AG09309 (cell line): ENCODE results near the gene CYTH1.

Source experiments
- DNase-seq: peaks from one replicate; pipeline ENCODE4 v3.0.0-alpha.2; 2010; ENCODE audit warnings: low read depth
- H3K4me3 ChIP-seq: 2 replicates; pipeline ENCODE4 v1.5.1; 2011; ENCODE audit warnings: mild to moderate bottlenecking, low read depth, low read length, moderate library complexity; ENCODE audit not compliant: control insufficient read depth
- TF ChIP-seq, protein P1 (sequence below): IDR thresholded peaks from 2 replicates; pipeline ENCODE4 v1.5.1; 2011; ENCODE audit warnings: mild to moderate bottlenecking, low read depth, low read length, inconsistent platforms; ENCODE audit not compliant: insufficient read depth, control insufficient read depth; ENCODE audit errors: missing control alignments

The CYTH1 gene

DNA sequence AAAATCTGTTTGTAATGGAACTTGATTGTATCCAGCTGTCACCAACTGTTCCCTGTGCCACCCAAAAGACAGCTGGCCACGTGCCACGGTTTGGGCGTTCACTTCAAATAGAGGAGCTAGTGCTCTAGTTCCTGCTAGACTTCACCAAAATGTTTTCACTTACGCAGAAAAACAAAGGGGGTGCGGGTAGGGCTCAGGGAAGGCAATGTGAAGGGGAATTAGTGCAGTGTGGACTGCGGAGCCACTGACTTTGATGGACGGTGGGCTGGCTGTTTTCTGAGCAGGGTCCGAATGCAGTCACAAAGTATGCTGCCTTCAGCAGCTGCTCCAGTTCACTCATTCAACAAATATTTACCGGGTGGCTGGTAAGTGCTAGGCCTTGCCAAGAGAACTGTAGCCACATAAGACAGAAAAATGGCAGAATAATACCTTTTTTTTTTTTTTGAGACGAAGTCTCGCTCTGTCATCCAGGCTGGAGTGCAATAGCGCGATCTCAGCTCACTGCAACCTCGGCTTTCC is 7.6 kb upstream of the CYTH1 start:
- TF ChIP-seq, protein P1, sequence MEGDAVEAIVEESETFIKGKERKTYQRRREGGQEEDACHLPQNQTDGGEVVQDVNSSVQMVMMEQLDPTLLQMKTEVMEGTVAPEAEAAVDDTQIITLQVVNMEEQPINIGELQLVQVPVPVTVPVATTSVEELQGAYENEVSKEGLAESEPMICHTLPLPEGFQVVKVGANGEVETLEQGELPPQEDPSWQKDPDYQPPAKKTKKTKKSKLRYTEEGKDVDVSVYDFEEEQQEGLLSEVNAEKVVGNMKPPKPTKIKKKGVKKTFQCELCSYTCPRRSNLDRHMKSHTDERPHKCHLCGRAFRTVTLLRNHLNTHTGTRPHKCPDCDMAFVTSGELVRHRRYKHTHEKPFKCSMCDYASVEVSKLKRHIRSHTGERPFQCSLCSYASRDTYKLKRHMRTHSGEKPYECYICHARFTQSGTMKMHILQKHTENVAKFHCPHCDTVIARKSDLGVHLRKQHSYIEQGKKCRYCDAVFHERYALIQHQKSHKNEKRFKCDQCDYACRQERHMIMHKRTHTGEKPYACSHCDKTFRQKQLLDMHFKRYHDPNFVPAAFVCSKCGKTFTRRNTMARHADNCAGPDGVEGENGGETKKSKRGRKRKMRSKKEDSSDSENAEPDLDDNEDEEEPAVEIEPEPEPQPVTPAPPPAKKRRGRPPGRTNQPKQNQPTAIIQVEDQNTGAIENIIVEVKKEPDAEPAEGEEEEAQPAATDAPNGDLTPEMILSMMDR = no peak
- peak; percentile 32 for DNase-seq
- H3K4me3 ChIP-seq = no peak overlapping the region

- DNase-seq = no peak
- no peak overlapping the region for H3K4me3 ChIP-seq
- TF ChIP-seq, protein P1 = no peak
Measured at GRCh38 chr17:78789149-78789662, 7.1 kb upstream of the CYTH1 start.

- TF ChIP-seq, protein P1 = no peak
- no peak overlapping the region for H3K4me3 ChIP-seq
Measured at GRCh38 chr17:78788451-78788850, 6.4 kb upstream of the CYTH1 start.

GRCh38 chr17:78787444-78787843 is 5.4 kb upstream of the CYTH1 start:
- DNase-seq = no peak
- no peak overlapping the region for H3K4me3 ChIP-seq
- TF ChIP-seq, protein P1 = no peak

More at GRCh38 chr17:78788451-78788850, 6.4 kb upstream of the CYTH1 start:
- no peak for DNase-seq

DNA sequence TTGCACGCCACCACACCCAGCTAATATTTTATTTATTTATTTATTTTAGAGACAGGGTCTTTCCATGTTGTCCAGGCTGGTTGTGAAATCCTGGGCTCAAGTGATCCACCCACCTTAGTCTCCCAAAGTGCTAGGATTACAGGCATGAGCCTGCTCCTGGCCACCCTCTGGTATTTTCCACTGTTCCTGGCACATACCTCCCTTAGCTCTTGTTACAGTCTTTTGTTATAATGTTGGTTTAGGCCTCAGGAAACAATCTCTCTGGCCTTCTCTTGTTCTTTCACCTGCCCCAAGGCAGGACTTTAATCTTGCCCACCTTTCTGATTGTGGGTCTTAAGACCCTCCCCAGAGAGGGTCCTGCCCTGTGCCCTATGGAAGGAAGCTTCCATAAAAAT is 3.6 kb upstream of the CYTH1 start:
- no peak for DNase-seq
- TF ChIP-seq, protein P1 = no peak
- H3K4me3 ChIP-seq = no peak overlapping the region

- no peak for DNase-seq
- H3K4me3 ChIP-seq = no peak overlapping the region
- TF ChIP-seq, protein P1 = no peak
Measured at GRCh38 chr17:78785011-78785662, 3.1 kb upstream of the CYTH1 start.

DNA sequence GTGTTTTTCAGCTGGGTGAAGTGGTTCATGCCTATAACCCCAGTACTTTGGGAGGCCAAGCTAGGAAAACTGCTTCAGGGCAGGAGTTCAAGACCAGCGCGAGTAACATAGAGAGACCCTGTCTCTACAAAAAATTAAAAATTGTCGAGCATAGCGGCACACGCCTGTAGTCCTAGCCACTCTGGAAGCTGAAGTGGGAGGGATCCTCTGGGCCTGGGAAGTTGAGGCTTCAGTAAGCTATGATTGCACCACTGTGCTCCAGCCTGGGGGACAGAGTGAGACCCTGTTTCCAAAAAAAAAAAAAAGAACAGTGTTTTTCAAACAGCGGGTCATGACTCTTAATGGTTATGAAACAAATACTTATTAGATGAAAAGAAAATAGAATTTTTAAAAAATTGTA is 2.3 kb upstream of the CYTH1 start:
- TF ChIP-seq, protein P1 = no peak
- H3K4me3 ChIP-seq = no peak overlapping the region
- no peak for DNase-seq
